Measurements from ENCODE around the gene FOXO4. TPM values are rescaled to one million over a fixed set of nuclear protein-coding genes. Genes with fewer than 3 reads are reported as not detected.

The FOXO4 gene
- polyA plus RNA-seq, 2 of the 4 experiments (the other 2 are of a cell fraction), result 1.0 to 2.3 TPM

DNA sequence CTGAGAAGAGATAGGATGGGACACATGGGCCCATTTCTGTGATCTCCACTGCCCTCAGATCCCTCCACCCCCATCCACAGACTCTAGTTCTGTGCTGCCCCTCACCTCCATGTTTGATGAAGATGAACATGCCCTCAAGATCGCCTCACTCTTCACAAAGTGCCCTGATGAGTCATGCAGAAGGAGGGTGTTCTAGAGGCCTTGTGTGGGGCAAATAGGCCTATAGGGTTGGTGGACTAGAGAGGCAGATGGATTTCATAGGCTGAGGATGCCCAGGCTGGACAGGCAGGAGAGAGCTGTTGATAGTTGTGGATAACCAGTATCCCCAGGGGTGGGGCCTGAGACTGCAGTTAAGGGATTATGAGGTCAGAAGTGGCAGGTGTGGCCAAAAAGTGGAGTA, 10.8 kb downstream of the FOXO4 start, which contains the start of gene CXorf65 (continued):
- TF ChIP-seq HDAC2 (IDR thresholded peaks at IDR 0.05) (no peak), CBX2 (IDR thresholded peaks at IDR 0.05; ENCODE audit: borderline replicate concordance, low read depth) (no peak), JUN (IDR thresholded peaks at IDR 0.05) (no peak)
- TF ChIP-seq, protein P1, sequence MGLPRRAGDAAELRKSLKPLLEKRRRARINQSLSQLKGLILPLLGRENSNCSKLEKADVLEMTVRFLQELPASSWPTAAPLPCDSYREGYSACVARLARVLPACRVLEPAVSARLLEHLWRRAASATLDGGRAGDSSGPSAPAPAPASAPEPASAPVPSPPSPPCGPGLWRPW (IDR thresholded peaks at IDR 0.05), result no peak

DNA sequence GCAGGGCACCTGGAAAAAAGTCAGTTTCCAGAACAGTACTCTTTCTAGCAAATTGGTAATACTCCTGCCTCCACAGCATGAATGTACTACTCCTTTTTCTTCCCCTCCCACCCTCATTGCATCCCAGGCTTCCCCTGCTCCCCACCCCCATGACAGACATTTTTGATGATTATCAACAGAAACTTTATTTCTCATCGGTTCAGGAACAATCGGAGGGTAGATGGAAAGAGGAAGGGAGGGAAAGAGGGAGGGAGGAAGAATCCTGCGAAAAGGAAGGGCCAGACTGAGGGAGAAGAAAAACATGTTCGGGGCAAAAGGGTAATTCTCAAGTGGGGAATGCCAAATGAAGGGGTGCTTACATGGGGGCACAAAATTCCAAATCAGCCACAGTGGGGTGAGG, 11.6 kb downstream of the FOXO4 start:
- FAIRE-seq (no peak), DNase-seq (ENCODE audit: low read depth in 1 of 2, low spot score in 1 of 2) (no peak), ATAC-seq (no peak)
- WGBS (ENCODE audit: missing lambda C conversion rate), result 90% methylated on average over 4 of the region's 4 CpGs
- POLR2A ChIA-PET, result no interaction called here
- H3K4me2 ChIP-seq, result no peak overlapping the region
- H3K4me3 ChIP-seq, result no peak overlapping the region
- CTCF ChIA-PET, result interaction anchor here (2.8 kb wide), 1 partner anchor 22 kb away, joined by 9 read pairs; no protein-coding TSS in a partner anchor
- TF ChIP-seq HEYL (CRISPR knock-in tag; IDR thresholded peaks at IDR 0.05) (no peak), NPAS2 (CRISPR knock-in tag; IDR thresholded peaks at IDR 0.05; ENCODE audit: borderline replicate concordance) (no peak), CHD2 (IDR thresholded peaks at IDR 0.05; ENCODE audit: low read length, partially characterized antibody) (no peak), KDM5A (IDR thresholded peaks at IDR 0.05) (no peak), ESRRA (IDR thresholded peaks at IDR 0.05; ENCODE audit: borderline replicate concordance, low read length) (no peak), SREBF2 (IDR thresholded peaks at IDR 0.05) (no peak), EHMT2 (IDR thresholded peaks at IDR 0.05; ENCODE audit: low read depth) (no peak), NR3C1 (IDR thresholded peaks at IDR 0.05) (no peak)
- TF ChIP-seq, protein P2, sequence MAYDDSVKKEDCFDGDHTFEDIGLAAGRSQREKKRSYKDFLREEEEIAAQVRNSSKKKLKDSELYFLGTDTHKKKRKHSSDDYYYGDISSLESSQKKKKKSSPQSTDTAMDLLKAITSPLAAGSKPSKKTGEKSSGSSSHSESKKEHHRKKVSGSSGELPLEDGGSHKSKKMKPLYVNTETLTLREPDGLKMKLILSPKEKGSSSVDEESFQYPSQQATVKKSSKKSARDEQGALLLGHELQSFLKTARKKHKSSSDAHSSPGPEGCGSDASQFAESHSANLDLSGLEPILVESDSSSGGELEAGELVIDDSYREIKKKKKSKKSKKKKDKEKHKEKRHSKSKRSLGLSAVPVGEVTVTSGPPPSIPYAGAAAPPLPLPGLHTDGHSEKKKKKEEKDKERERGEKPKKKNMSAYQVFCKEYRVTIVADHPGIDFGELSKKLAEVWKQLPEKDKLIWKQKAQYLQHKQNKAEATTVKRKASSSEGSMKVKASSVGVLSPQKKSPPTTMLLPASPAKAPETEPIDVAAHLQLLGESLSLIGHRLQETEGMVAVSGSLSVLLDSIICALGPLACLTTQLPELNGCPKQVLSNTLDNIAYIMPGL (CRISPR knock-in tag; IDR thresholded peaks at IDR 0.05; ENCODE audit: borderline replicate concordance), result no peak
- no peaks in the 10 kb centered on the region for H3K9me3 ChIP-seq
- no peak overlapping the region for H3K27ac ChIP-seq
- no peaks in the 10 kb centered on the region for H3K4me1 ChIP-seq

DNA sequence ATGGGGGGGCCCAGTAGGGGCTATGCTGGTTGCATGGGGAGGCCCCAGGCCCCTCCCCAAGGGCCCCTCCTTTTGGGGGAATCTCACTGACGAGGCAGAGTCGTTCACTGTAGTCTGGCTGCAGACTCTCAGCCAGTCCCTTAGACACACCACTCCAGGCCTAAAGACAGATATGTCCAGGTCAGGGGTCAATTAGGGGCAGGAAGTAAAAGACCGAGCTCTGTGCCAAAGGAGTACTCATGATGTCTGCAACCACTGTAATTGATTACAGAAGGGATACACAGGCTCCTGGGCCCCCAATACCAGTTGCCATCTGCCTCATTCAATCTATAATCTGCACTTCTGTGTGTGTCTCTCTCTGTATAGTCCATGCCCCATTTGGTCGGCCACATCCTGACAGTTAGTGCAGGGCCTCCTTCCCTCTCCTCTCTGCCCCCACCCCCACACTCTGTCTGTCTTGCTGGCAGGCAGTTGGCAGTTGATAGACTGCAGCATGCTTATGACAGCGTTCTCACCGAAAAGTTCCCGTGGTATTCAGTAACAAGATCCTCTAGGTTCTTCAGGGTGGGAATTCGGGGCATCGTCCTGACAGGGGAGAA, 12.2 kb downstream of the FOXO4 start:
- ChIA-PET CTCF (no interaction called here), POLR2A (no interaction called here)
- no peak for TF ChIP-seq HOXA7 (CRISPR knock-in tag; IDR thresholded peaks at IDR 0.05)
- TF ChIP-seq, protein P3, sequence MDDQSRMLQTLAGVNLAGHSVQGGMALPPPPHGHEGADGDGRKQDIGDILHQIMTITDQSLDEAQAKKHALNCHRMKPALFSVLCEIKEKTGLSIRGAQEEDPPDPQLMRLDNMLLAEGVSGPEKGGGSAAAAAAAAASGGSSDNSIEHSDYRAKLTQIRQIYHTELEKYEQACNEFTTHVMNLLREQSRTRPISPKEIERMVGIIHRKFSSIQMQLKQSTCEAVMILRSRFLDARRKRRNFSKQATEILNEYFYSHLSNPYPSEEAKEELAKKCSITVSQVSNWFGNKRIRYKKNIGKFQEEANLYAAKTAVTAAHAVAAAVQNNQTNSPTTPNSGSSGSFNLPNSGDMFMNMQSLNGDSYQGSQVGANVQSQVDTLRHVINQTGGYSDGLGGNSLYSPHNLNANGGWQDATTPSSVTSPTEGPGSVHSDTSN (IDR thresholded peaks at IDR 0.05), result no peak
- no peak for TF ChIP-seq CHD2 (IDR thresholded peaks at IDR 0.05; ENCODE audit: low read length, partially characterized antibody)
- TF ChIP-seq CHD4 (IDR thresholded peaks at IDR 0.05; ENCODE audit: borderline replicate concordance), result no peak
- no peak for TF ChIP-seq RARB (CRISPR knock-in tag; IDR thresholded peaks at IDR 0.05)
- TF ChIP-seq, protein P4, sequence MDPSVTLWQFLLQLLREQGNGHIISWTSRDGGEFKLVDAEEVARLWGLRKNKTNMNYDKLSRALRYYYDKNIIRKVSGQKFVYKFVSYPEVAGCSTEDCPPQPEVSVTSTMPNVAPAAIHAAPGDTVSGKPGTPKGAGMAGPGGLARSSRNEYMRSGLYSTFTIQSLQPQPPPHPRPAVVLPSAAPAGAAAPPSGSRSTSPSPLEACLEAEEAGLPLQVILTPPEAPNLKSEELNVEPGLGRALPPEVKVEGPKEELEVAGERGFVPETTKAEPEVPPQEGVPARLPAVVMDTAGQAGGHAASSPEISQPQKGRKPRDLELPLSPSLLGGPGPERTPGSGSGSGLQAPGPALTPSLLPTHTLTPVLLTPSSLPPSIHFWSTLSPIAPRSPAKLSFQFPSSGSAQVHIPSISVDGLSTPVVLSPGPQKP (IDR thresholded peaks at IDR 0.05; ENCODE audit: low read depth, low read length), result no peak
- TF ChIP-seq ZSCAN20 (CRISPR knock-in tag; IDR thresholded peaks at IDR 0.05), result no peak
- TF ChIP-seq JUNB (IDR thresholded peaks at IDR 0.05), result no peak
- TF ChIP-seq RNF2 (IDR thresholded peaks at IDR 0.05; ENCODE audit: borderline replicate concordance, low read depth), result no peak
- no peak for TF ChIP-seq SMC3 (IDR thresholded peaks at IDR 0.05)
- TF ChIP-seq, protein P5, sequence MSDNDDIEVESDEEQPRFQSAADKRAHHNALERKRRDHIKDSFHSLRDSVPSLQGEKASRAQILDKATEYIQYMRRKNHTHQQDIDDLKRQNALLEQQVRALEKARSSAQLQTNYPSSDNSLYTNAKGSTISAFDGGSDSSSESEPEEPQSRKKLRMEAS (IDR thresholded peaks at IDR 0.05), result no peak
- H3K27ac ChIP-seq, result no peak overlapping the region
- 78% methylated on average over 9 of the region's 9 CpGs for WGBS (ENCODE audit: missing lambda C conversion rate)
- H3K9me3 ChIP-seq, result no peaks in the 10 kb centered on the region
- ATAC-seq (no peak), FAIRE-seq (no peak), DNase-seq (ENCODE audit: low read depth in 1 of 2, low spot score in 1 of 2) (no peak)
- no peak overlapping the region for H3K4me2 ChIP-seq
- H3K4me1 ChIP-seq, result no peaks in the 10 kb centered on the region
- H3K4me3 ChIP-seq, result no peak overlapping the region

All from A549 (cell line).